DOHH2 (cell line): Measurements from ENCODE around the gene PREX1.
A peak's percentile ranks its signal among the peaks of the same experiment; 100 is the strongest.

ENCODE experiments used
- CTCF ChIP-seq: fragments of 200-600 bp; sonication (generic); IDR thresholded peaks from one replicate; pipeline ENCODE4 v1.5.1; 2014; ENCODE audit warnings: antibody characterized with exemption, mild to moderate bottlenecking, low read depth, low read length; ENCODE audit not compliant: poor library complexity, severe bottlenecking
- EZH2phosphoT487 ChIP-seq: fragments of 200-600 bp; sonication (generic); IDR thresholded peaks from 2 replicates; pipeline ENCODE4 v1.6.1; 2017; ENCODE audit warnings: borderline replicate concordance, mild to moderate bottlenecking, antibody characterized with exemption, low read length, moderate library complexity, mixed read lengths

GRCh38 chr20:48620507-48621375 is 207.1 kb downstream of the PREX1 start:
- TF ChIP-seq CTCF: peak; percentile 74
- TF ChIP-seq EZH2phosphoT487: no peak
